PC-3 (cell line): ENCODE measurements around the gene ADSS1. TPM values are rescaled to one million over a fixed set of nuclear protein-coding genes. Genes with fewer than 3 reads are reported as not detected.

Source experiments
- ATAC-seq: fragments of 200-7000 bp; cut with Tn5 transposase; 2 replicates; pipeline ENCODE4 v1.9.1; 2020; ENCODE audit warnings: mild to moderate bottlenecking, moderate library complexity
- BruUV-seq: library from RNA; stranded (reverse); fragments of 400-500 nt; replicated peaks from 2 replicates; lab custom pipeline; 2021; lab: Mats Ljungman, UMichigan
- CTCF ChIA-PET: fragments of 300-600 bp; sonication (Branson Sonifier 250); formaldehyde crosslinking; loops from one replicate; lab custom pipeline; 2022; ENCODE audit warnings: antibody characterized with exemption; lab: Charles Lee
- POLR2A ChIA-PET: fragments of 300-600 bp; sonication (Branson Sonifier 250); formaldehyde crosslinking; loops from one replicate; lab custom pipeline; 2022; ENCODE audit warnings: antibody characterized with exemption; ENCODE audit not compliant: unreplicated experiment; lab: Charles Lee
- DNase-seq: peaks from one replicate; pipeline ENCODE4 v3.0.0-alpha.2; 2015
- H2AFZ ChIP-seq: fragments of 300-600 bp; sonication (generic); 2 replicates; pipeline ENCODE4 v1.6.0; 2016; ENCODE audit warnings: antibody characterized with exemption, low read length
- H3F3A ChIP-seq: fragments of 300-600 bp; sonication (generic); one replicate; pipeline ENCODE4 v1.6.0; 2017; ENCODE audit warnings: antibody characterized with exemption, low read length, control low read depth, mild to moderate bottlenecking; ENCODE audit not compliant: unreplicated experiment
- H3K27ac ChIP-seq: fragments of 300-600 bp; sonication (generic); 2 replicates; pipeline ENCODE4 v1.5.1; 2016; ENCODE audit warnings: mild to moderate bottlenecking, low read length
- H3K27me3 ChIP-seq: fragments of 300-600 bp; sonication (generic); 2 replicates; pipeline ENCODE4 v1.6.1; 2016; ENCODE audit warnings: low read length, mixed read lengths
- H3K36me3 ChIP-seq: fragments of 300-600 bp; sonication (generic); 2 replicates; pipeline ENCODE4 v1.6.1; 2016; ENCODE audit warnings: low read depth, mixed run types, low read length, mixed read lengths
- H3K4me1 ChIP-seq: fragments of 300-600 bp; sonication (generic); 2 replicates; pipeline ENCODE4 v1.5.1; 2016; ENCODE audit warnings: low read length; ENCODE audit not compliant: insufficient read depth
- H3K4me2 ChIP-seq: fragments of 300-600 bp; sonication (generic); 2 replicates; pipeline ENCODE4 v1.6.0; 2016; ENCODE audit warnings: low read length
- H3K4me3 ChIP-seq: fragments of 300-600 bp; sonication (generic); 2 replicates; pipeline ENCODE4 v1.5.1; 2016; ENCODE audit warnings: mild to moderate bottlenecking, low read length, mixed read lengths
- H3K79me2 ChIP-seq: fragments of 300-600 bp; sonication (generic); 2 replicates; pipeline ENCODE4 v1.6.1; 2017; ENCODE audit warnings: low read length, mixed read lengths
- H3K9ac ChIP-seq: fragments of 300-600 bp; sonication (generic); 2 replicates; pipeline ENCODE4 v1.6.0; 2016; ENCODE audit warnings: mild to moderate bottlenecking, low read length
- H3K9me2 ChIP-seq: fragments of 300-600 bp; sonication (generic); replicated peaks from 2 replicates; pipeline ENCODE4 v1.6.1; 2016; ENCODE audit warnings: mixed run types, low read length, mixed read lengths
- H3K9me3 ChIP-seq: fragments of 300-600 bp; sonication (generic); 2 replicates; pipeline ENCODE4 v1.6.1; 2016; ENCODE audit warnings: low read length, mixed read lengths
- H4K20me1 ChIP-seq: fragments of 300-600 bp; sonication (generic); 2 replicates; pipeline ENCODE4 v1.6.1; 2016; ENCODE audit warnings: low read length, mixed read lengths
- EZH2 ChIP-seq: fragments of 300-600 bp; sonication (generic); IDR thresholded peaks from one replicate; pipeline ENCODE4 v1.6.1; 2017; ENCODE audit warnings: antibody characterized with exemption, mild to moderate bottlenecking, low read length; ENCODE audit not compliant: unreplicated experiment
- EZH2phosphoT487 ChIP-seq: fragments of 300-600 bp; sonication (generic); IDR thresholded peaks from 2 replicates; pipeline ENCODE4 v1.6.1; 2018; ENCODE audit warnings: mild to moderate bottlenecking, antibody characterized with exemption, low read length, borderline replicate concordance
- intact Hi-C: fragments of 100-400 bp; cut with micrococcal nuclease; formaldehyde crosslinking; loops from 2 replicates; pipeline ENCODE4 v1.9.0; 2023
- total RNA-seq: library from RNA; depleted of rRNA; stranded (reverse); fragments of >200 nt; gene quantifications from 2 replicates; pipeline ENCODE4 v1.2.3, GENCODE V29; 2014
- TF ChIP-seq, protein P1 (sequence below): fragments of 300-600 bp; sonication (generic); conservative IDR thresholded peaks from 2 replicates; pipeline ENCODE4 v1.5.1; 2017; ENCODE audit warnings: antibody characterized with exemption, low read depth, mild to moderate bottlenecking, low read length

ADSS1 gene
- total RNA-seq, 1 experiment from 2014 or later = 7.9 TPM

DNA sequence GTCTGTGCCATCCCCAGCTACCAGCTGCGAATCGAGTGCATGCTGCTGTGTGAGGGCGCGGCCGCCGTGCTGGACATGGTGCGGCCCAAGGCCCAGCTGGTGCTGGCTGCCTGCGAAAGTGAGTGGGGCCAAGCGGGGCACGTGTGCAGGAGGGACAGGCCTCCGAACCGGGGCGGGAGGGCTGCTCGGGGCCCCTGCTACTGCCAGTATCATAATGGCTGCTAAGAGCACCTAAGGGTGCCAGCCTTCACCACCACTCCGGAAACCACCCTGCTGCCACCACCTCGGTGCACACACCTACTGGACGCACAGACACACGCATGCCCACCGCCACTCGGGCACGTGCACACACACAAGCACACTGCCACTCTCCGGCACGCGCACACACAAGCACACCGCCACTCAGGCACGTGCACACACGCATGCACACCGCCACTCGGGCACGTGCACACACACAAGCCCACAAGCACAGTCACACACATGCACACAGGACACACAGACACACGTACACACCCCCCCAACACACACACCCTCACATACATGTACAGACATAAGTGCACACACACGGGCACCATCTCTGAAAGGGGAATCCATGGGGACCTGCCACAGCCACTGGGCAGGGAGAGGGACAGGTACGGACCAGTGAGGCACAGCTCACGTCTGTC lies 13.8 kb upstream of the ADSS1 start:
- ATAC-seq = no peak
- H3K9me3 ChIP-seq = no peaks in the 10 kb centered on the region
- TF ChIP-seq, protein P1, sequence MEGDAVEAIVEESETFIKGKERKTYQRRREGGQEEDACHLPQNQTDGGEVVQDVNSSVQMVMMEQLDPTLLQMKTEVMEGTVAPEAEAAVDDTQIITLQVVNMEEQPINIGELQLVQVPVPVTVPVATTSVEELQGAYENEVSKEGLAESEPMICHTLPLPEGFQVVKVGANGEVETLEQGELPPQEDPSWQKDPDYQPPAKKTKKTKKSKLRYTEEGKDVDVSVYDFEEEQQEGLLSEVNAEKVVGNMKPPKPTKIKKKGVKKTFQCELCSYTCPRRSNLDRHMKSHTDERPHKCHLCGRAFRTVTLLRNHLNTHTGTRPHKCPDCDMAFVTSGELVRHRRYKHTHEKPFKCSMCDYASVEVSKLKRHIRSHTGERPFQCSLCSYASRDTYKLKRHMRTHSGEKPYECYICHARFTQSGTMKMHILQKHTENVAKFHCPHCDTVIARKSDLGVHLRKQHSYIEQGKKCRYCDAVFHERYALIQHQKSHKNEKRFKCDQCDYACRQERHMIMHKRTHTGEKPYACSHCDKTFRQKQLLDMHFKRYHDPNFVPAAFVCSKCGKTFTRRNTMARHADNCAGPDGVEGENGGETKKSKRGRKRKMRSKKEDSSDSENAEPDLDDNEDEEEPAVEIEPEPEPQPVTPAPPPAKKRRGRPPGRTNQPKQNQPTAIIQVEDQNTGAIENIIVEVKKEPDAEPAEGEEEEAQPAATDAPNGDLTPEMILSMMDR = no peak
- TF ChIP-seq EZH2phosphoT487 = no peak
- TF ChIP-seq EZH2 = no peak
- peaks cover 5% of the 10 kb centered on the region; the same call in 1 of the 2 replicates for H3K36me3 ChIP-seq
- ChIA-PET POLR2A (no interaction called here), CTCF (no interaction called here)
- H3K27ac ChIP-seq = no peak overlapping the region
- no peak overlapping the region for H3K9ac ChIP-seq
- no peaks in the 10 kb centered on the region for H3K4me1 ChIP-seq
- intact Hi-C loops = no loop called here
- no peaks in the 10 kb centered on the region for H3K79me2 ChIP-seq
- no peaks in the 10 kb centered on the region for H4K20me1 ChIP-seq
- DNase-seq = no peak
- H3K27me3 ChIP-seq = no peaks in the 10 kb centered on the region
- H3F3A ChIP-seq = no peaks in the 10 kb centered on the region
- no peak overlapping the region for H3K4me2 ChIP-seq
- H3K9me2 ChIP-seq = no peaks in the 10 kb centered on the region
- no peak overlapping the region for H3K4me3 ChIP-seq
- no peak overlapping the region for H2AFZ ChIP-seq
- no TSS peak for BruUV-seq

DNA sequence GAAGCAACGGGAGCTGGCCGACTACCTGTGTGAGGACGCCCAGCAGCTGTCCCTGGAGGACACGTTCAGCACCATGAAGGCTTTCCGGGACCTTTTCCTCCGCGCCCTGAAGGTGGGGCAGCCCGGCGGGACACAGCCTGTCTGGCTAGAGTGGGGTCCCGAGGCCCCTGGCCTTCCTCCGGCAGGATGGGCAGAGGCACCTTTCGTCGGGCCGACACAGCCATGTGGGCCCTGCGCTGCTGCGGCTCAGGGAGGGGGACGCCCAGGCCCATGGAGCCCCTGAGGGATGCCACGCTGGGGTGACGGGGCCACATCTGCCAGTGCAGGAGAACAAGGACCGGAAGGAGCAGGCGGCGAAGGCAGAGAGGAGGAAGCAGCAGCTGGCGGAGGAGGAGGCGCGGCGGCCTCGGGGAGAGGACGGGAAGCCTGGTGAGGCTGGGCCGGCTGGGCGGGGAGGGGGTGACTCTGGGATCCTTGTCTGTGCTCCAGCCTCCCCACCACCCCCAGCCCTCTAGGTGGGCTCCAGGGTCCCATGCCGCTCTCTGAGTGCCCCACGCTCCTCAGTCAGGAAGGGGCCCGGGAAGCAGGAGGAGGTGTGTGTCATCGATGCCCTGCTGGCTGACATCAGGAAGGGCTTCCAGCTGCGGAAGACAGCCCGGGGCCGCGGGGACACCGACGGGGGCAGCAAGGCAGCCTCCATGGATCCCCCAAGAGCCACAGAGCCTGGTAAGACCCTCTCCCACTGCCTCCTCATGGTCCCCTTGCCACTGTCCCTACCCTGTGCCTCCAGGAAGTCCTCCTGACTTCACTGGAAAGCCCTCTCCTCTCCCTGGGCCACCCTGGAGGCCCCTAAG lies 10.9 kb upstream of the ADSS1 start:
- ATAC-seq (no peak), DNase-seq (no peak)
- H3F3A ChIP-seq = no peaks in the 10 kb centered on the region
- no peaks in the 10 kb centered on the region for H3K4me1 ChIP-seq
- intact Hi-C loops = no loop called here
- H3K27ac ChIP-seq = no peak overlapping the region
- TF ChIP-seq EZH2 = no peak
- TF ChIP-seq, protein P1 = no peak
- no peak for TF ChIP-seq EZH2phosphoT487
- peaks cover 5% of the 10 kb centered on the region; the same call in 1 of the 2 replicates for H3K36me3 ChIP-seq
- H3K9ac ChIP-seq = no peak overlapping the region
- no peaks in the 10 kb centered on the region for H3K27me3 ChIP-seq
- CTCF ChIA-PET = no interaction called here
- H3K79me2 ChIP-seq = no peaks in the 10 kb centered on the region
- no peak overlapping the region for H3K4me2 ChIP-seq
- H3K9me3 ChIP-seq = no peaks in the 10 kb centered on the region
- no peaks in the 10 kb centered on the region for H4K20me1 ChIP-seq
- H3K9me2 ChIP-seq = no peaks in the 10 kb centered on the region
- POLR2A ChIA-PET = no interaction called here
- BruUV-seq = no TSS peak
- H3K4me3 ChIP-seq = no peak overlapping the region
- no peak overlapping the region for H2AFZ ChIP-seq
